ENCODE measurements around the gene PRR18.

DNA sequence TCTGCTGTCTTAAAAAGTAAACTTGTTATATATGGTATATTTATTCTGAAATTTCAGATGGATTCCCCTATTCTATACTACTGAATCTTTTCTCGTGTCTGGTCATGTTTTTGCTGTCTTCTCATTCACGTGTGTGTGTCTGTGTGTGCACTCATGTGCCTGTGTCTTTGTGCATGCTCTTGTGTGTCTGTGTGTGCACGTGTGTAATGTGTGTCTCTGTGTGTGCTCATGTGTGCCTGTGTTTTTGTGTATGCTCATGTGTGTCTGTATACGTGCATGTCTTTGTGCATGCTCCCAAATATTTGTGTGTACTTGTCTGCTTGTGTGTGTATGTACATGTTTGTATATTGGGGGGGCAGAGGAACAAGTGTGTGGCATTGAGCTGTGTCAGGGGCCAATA is 34.0 kb downstream of the PRR18 start:
- TF ChIP-seq POLR2AphosphoS5 (IDR thresholded peaks at IDR 0.05; ENCODE audit: low read depth, low read length) = no peak
- TF ChIP-seq POLR2A (IDR thresholded peaks at IDR 0.05; ENCODE audit: low read depth, low read length) = no peak

All from GM12892 (cell line).